ENCODE measurements around the gene PIEZO1. TPM values are rescaled to one million over a fixed set of nuclear protein-coding genes. Genes with fewer than 3 reads are reported as not detected.
A peak's percentile ranks its signal among the peaks of the same experiment; 100 is the strongest.

Gene PIEZO1
- polyA plus RNA-seq, 2 of the 4 experiments (the other 2 are of a cell fraction) = 26.1 to 84.7 TPM

DNA sequence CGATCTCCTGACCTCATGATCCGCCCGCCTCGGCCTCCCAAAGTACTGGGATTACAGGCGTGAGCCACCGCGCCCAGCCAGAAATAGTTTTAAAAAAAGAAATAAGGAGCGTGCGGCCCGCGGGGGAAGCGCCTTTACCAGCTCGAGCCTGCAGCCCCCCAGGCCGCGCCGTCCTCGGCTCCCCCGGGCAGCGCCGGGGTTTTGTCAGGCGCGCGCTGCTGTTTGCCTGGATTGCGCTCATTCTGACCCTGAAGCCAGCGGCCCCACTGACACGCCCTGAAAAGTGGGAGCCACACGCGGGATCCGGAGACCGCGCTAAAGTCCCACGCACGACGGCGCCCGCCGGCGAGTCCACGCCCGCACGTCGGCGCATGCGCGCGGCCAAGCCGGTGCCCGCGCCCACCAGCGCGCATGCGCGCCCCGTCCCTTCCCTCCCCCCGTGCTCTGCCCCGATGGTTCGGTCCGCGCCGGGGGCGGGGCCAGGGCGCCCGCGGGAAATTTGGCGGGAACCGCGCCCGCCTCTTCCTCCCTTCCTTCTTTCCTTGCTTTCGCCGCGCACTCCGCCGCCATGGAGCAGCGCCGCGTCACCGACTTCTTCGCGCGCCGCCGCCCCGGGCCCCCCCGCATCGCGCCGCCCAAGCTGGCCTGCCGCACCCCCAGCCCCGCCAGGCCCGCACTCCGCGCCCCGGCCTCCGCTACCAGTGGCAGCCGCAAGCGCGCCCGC lies 18.4 kb upstream of the PIEZO1 start, which contains the start of gene CDT1 (continued):
- TF ChIP-seq, protein P1, sequence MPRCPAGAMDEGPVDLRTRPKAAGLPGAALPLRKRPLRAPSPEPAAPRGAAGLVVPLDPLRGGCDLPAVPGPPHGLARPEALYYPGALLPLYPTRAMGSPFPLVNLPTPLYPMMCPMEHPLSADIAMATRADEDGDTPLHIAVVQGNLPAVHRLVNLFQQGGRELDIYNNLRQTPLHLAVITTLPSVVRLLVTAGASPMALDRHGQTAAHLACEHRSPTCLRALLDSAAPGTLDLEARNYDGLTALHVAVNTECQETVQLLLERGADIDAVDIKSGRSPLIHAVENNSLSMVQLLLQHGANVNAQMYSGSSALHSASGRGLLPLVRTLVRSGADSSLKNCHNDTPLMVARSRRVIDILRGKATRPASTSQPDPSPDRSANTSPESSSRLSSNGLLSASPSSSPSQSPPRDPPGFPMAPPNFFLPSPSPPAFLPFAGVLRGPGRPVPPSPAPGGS (IDR thresholded peaks at IDR 0.05) = 0 out of 3 replicates have a peak, but pooled peaks have one; percentile 34
- no peak for TF ChIP-seq NFE2L2 (conservative IDR thresholded peaks at IDR 0.05; ENCODE audit: low read length)
- no peak for TF ChIP-seq CHD2 (IDR thresholded peaks at IDR 0.05; ENCODE audit: low read length, partially characterized antibody)

GRCh38 chr16:88800277-88800592 lies 15.2 kb upstream of the PIEZO1 start:
- DNase-seq (ENCODE audit: low read depth in 1 of 2, low spot score in 1 of 2) = no peak
- no peak for FAIRE-seq
- no peak for ATAC-seq
- Histone ChIP-seq H3K4me3 (no peak overlapping the region), H3K9me3 (no peaks in the 10 kb centered on the region), H3K27ac (no peak overlapping the region), H3K4me1 (peaks cover 12% of the 10 kb centered on the region), H3K4me2 (no peak overlapping the region)
- CTCF ChIA-PET = interaction anchor here (0.7 to 6.2 kb wide), 8 partner anchors 10 to 367 kb away, joined by 3 to 41 read pairs (median 4); partner anchors contain the start of gene PIEZO1
- TF ChIP-seq KDM5A (IDR thresholded peaks at IDR 0.05) (no peak), GATA3 (IDR thresholded peaks at IDR 0.05; ENCODE audit: borderline replicate concordance) (no peak), EHF (CRISPR knock-in tag; IDR thresholded peaks at IDR 0.05) (no peak), SMC3 (IDR thresholded peaks at IDR 0.05) (no peak), ZFP36 (IDR thresholded peaks at IDR 0.05; ENCODE audit: borderline replicate concordance, partially characterized antibody) (no peak), JUNB (IDR thresholded peaks at IDR 0.05) (no peak), EHMT2 (IDR thresholded peaks at IDR 0.05; ENCODE audit: low read depth) (no peak), MAZ (IDR thresholded peaks at IDR 0.05; ENCODE audit: borderline replicate concordance, low read depth, low read length) (no peak), ZC3H11A (IDR thresholded peaks at IDR 0.05) (no peak), SREBF2 (IDR thresholded peaks at IDR 0.05) (no peak), NPAS2 (CRISPR knock-in tag; IDR thresholded peaks at IDR 0.05; ENCODE audit: borderline replicate concordance) (no peak), PBX3 (IDR thresholded peaks at IDR 0.05) (no peak), ESRRA (IDR thresholded peaks at IDR 0.05; ENCODE audit: borderline replicate concordance, low read length) (no peak), NFE2L2 (conservative IDR thresholded peaks at IDR 0.05; ENCODE audit: low read length) (no peak), CBX8 (IDR thresholded peaks at IDR 0.05) (no peak)
- TF ChIP-seq, protein P1 (IDR thresholded peaks at IDR 0.05) = no peak
- POLR2A ChIA-PET = interaction anchor here (1.0 to 1.7 kb wide), 2 partner anchors 10 to 16 kb away, joined by 3 to 6 read pairs; no protein-coding TSS in a partner anchor
- WGBS (ENCODE audit: missing lambda C conversion rate) = 89% methylated on average over 6 of the region's 6 CpGs

DNA sequence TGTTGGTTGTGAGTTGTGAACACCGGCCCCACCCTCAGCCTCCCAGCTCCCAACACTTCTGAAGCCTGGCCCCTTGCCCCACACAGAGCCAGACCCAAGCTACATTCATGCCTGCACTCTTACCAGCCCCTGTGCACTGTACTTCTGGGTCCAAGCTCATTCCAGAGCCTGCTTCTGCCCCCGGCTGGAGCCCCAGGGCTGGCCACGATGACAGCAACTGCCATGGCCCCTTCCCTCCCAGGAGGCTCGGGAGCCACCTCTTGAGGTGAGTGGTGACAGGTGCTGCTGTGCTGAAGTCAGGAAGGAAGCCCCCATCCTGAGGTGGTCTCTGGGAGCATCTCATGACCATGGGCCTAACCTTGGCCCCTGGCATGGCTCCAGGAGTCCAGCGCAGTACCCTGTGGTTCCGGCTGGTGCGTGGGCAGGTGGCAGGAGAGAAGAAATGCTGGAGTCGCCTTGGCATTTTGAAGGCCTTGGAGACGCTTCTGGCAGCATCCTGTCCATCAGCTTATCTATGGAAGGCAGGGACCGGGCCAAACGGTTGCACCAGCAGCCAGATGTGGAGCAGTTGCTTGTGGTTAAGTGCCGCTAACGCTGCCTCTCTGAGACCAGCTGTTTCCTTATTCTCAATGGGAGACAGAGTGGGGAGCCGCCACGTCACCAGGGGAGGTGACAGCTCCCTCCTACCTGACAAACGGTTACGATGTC lies 14.7 kb upstream of the PIEZO1 start:
- Histone ChIP-seq H3K4me1 (peaks cover 7% of the 10 kb centered on the region; the same call in 2 of the 3 replicates), H3K4me3 (no peak overlapping the region), H3K9me3 (no peaks in the 10 kb centered on the region), H3K27ac (no peak overlapping the region), H3K4me2 (no peak overlapping the region)
- DNase-seq (ENCODE audit: low read depth in 1 of 2, low spot score in 1 of 2) = no peak
- POLR2A ChIA-PET = interaction anchor here (1.0 to 1.7 kb wide), 2 partner anchors 10 to 15 kb away, joined by 3 to 6 read pairs; no protein-coding TSS in a partner anchor
- CTCF ChIA-PET = interaction anchor here (1.0 to 6.2 kb wide), 7 partner anchors 13 to 367 kb away, joined by 3 to 41 read pairs (median 5); partner anchors contain the start of gene PIEZO1
- no peak for ATAC-seq
- no peak for FAIRE-seq
- 94% methylated on average over 13 of the region's 17 CpGs for WGBS (ENCODE audit: missing lambda C conversion rate)
- no peak for TF ChIP-seq PHF8 (IDR thresholded peaks at IDR 0.05; ENCODE audit: borderline replicate concordance, low read depth)
- TF ChIP-seq ESRRA (IDR thresholded peaks at IDR 0.05; ENCODE audit: borderline replicate concordance, low read length) = no peak
- TF ChIP-seq GATA3 (IDR thresholded peaks at IDR 0.05; ENCODE audit: borderline replicate concordance) = no peak
- TF ChIP-seq RARB (CRISPR knock-in tag; IDR thresholded peaks at IDR 0.05) = no peak
- TF ChIP-seq EHMT2 (IDR thresholded peaks at IDR 0.05; ENCODE audit: low read depth) = no peak
- no peak for TF ChIP-seq FOXS1 (CRISPR knock-in tag; IDR thresholded peaks at IDR 0.05)
- TF ChIP-seq EP300 (IDR thresholded peaks at IDR 0.05) = no peak
- no peak for TF ChIP-seq MYC (IDR thresholded peaks at IDR 0.05; ENCODE audit: borderline replicate concordance, low read length)
- TF ChIP-seq JUNB (IDR thresholded peaks at IDR 0.05) = no peak
- TF ChIP-seq ZSCAN20 (CRISPR knock-in tag; IDR thresholded peaks at IDR 0.05) = no peak
- TF ChIP-seq MAX (IDR thresholded peaks at IDR 0.05) = no peak
- TF ChIP-seq CEBPB (IDR thresholded peaks at IDR 0.05) = no peak
- no peak for TF ChIP-seq JUN (IDR thresholded peaks at IDR 0.05)
- TF ChIP-seq RFX5 (IDR thresholded peaks at IDR 0.05) = no peak
- TF ChIP-seq CHD2 (IDR thresholded peaks at IDR 0.05; ENCODE audit: low read length, partially characterized antibody) = no peak
